Measurements from ENCODE around the gene TRIML1.

GRCh38 chr4:188187106-188187505 lies 47.9 kb downstream of the TRIML1 start:
- TF ChIP-seq CTCF (IDR thresholded peaks at IDR 0.05) (no peak), EZH2 (IDR thresholded peaks at IDR 0.05; ENCODE audit: borderline replicate concordance, insufficient read depth, low read depth, low read length, poor library complexity, severe bottlenecking) (no peak)

Data from B cell (primary cell).